ENCODE measurements around the gene ACSF2.

The ACSF2 gene

DNA sequence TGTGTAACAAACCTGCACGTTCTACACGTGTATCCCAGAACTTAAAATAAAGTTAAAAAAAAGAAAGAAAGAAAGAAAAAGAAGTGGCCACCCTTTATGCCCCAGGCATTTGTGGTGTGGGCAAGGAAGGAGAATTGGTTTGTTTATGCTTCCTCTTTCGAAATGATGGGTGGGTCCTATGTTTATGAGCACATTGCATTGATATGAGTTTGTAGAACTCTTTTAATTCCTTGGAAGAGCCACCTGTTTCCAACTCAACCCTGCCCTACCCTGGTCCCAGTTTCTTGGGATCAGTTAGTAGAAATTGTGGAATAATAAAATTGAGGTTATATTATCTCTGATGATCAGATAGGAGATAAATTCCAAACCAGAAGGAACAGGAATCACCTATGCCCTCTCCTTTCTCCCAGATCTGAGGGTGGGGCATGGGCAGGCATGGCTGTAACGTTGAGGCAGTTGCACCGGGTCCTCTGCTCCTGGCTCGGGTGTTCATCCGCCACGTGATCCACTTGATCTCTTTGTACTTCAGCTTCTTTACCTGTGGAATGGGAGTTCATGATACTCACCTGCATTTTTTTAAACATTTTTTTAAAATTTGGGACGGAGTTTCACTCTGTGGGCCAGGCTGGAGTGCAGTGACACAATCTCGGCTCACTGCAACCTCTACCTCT, 26.7 kb downstream of the ACSF2 start:
- H3K9me3 ChIP-seq (ENCODE audit: severe bottlenecking), result no peaks in the 10 kb centered on the region
- H3K36me3 ChIP-seq (ENCODE audit: low read depth), result peaks cover 41% of the 10 kb centered on the region
- TF ChIP-seq, protein P1, sequence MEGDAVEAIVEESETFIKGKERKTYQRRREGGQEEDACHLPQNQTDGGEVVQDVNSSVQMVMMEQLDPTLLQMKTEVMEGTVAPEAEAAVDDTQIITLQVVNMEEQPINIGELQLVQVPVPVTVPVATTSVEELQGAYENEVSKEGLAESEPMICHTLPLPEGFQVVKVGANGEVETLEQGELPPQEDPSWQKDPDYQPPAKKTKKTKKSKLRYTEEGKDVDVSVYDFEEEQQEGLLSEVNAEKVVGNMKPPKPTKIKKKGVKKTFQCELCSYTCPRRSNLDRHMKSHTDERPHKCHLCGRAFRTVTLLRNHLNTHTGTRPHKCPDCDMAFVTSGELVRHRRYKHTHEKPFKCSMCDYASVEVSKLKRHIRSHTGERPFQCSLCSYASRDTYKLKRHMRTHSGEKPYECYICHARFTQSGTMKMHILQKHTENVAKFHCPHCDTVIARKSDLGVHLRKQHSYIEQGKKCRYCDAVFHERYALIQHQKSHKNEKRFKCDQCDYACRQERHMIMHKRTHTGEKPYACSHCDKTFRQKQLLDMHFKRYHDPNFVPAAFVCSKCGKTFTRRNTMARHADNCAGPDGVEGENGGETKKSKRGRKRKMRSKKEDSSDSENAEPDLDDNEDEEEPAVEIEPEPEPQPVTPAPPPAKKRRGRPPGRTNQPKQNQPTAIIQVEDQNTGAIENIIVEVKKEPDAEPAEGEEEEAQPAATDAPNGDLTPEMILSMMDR (IDR thresholded peaks at IDR 0.05; ENCODE audit: poor library complexity, severe bottlenecking), result no peak
- no peak overlapping the region for H3K4me3 ChIP-seq (ENCODE audit: severe bottlenecking)
- ATAC-seq (ENCODE audit: low read depth) (peak; percentile 83), DNase-seq (ENCODE audit: low spot score) (no peak)
- H3K27ac ChIP-seq (ENCODE audit: poor library complexity, severe bottlenecking), result peak overlapping the region; percentile 27
- no peaks in the 10 kb centered on the region for H3K27me3 ChIP-seq (ENCODE audit: insufficient read depth, poor library complexity, severe bottlenecking)
- H3K4me1 ChIP-seq (ENCODE audit: insufficient read depth, poor library complexity, severe bottlenecking), result peaks cover 30% of the 10 kb centered on the region

DNA sequence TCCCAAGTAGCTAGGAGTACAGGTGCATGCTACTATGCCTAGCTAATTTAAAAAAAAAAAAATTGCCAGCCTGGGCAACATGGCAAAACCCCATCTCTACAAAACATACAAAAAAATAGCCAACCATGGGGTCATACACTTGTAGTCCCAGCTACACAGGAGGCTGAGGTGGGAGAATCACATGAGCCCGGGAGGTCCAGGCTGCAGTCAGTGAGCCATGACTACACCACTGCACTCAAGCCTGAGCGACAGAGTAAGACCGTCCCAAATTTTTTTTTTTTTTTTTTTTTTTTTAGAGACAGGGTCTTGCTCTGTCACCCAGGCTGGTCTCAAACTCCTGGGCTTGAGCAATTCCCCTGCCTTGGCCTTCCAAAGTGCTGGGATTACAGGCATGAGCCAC, 27.9 kb downstream of the ACSF2 start:
- Histone ChIP-seq H3K9me3 (ENCODE audit: severe bottlenecking) (no peaks in the 10 kb centered on the region), H3K27me3 (ENCODE audit: insufficient read depth, poor library complexity, severe bottlenecking) (no peaks in the 10 kb centered on the region), H3K4me3 (ENCODE audit: severe bottlenecking) (no peak overlapping the region), H3K36me3 (ENCODE audit: low read depth) (peaks cover 31% of the 10 kb centered on the region), H3K27ac (ENCODE audit: poor library complexity, severe bottlenecking) (no peak overlapping the region), H3K4me1 (ENCODE audit: insufficient read depth, poor library complexity, severe bottlenecking) (peaks cover 39% of the 10 kb centered on the region)
- ATAC-seq (ENCODE audit: low read depth) (no peak), DNase-seq (ENCODE audit: low spot score) (no peak)
- TF ChIP-seq, protein P1 (IDR thresholded peaks at IDR 0.05; ENCODE audit: poor library complexity, severe bottlenecking), result no peak

DNA sequence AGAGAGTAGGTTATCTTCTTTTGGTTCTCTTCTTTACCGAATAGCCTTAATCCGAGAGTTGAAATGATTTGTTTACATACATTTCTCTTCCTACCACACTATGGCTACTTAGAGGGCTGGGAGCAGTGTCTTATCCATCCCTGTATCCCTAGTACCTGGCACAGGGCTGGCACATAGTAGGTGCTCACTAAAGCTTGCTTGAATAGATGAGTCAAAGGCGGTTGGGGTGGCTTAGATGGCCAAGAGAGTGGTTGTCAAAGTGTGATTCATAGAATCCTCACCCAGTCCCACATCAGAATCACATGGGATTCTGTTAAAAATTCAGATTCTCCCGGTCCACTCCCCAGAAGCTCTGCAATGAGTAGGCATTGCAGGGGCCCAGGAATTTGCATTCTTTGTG, 31.6 kb downstream of the ACSF2 start:
- no peak for DNase-seq (ENCODE audit: low spot score)
- H3K4me1 ChIP-seq (ENCODE audit: insufficient read depth, poor library complexity, severe bottlenecking), result peaks cover 23% of the 10 kb centered on the region
- no peak overlapping the region for H3K4me3 ChIP-seq (ENCODE audit: severe bottlenecking)
- no peak overlapping the region for H3K27ac ChIP-seq (ENCODE audit: poor library complexity, severe bottlenecking)
- no peak for ATAC-seq (ENCODE audit: low read depth)
- H3K36me3 ChIP-seq (ENCODE audit: low read depth), result peaks cover 35% of the 10 kb centered on the region
- no peaks in the 10 kb centered on the region for H3K27me3 ChIP-seq (ENCODE audit: insufficient read depth, poor library complexity, severe bottlenecking)
- TF ChIP-seq, protein P1 (IDR thresholded peaks at IDR 0.05; ENCODE audit: poor library complexity, severe bottlenecking), result no peak
- H3K9me3 ChIP-seq (ENCODE audit: severe bottlenecking), result no peaks in the 10 kb centered on the region

DNA sequence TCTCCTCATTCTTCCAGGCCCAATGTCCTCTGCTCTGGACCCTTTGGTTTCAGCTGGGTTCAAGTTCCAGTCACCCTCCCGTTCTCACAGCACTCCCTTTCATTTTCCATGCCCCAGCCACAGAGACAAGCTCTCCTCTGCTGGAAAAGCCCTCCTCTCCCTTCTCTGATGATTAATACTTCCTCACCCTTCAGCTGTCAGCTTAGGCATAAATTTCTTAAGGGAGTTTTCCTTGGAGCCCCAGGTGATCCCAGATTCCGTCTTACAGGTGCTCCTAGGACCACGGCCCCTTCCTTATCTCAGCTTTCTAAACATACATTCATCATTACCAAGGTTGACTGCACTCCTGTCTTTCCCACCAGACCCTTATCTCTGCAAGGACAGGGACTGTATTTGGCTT, 32.3 kb downstream of the ACSF2 start:
- ATAC-seq (ENCODE audit: low read depth) (peak; percentile 49), DNase-seq (ENCODE audit: low spot score) (no peak)
- Histone ChIP-seq H3K27me3 (ENCODE audit: insufficient read depth, poor library complexity, severe bottlenecking) (no peaks in the 10 kb centered on the region), H3K27ac (ENCODE audit: poor library complexity, severe bottlenecking) (no peak overlapping the region), H3K36me3 (ENCODE audit: low read depth) (peaks cover 38% of the 10 kb centered on the region), H3K4me1 (ENCODE audit: insufficient read depth, poor library complexity, severe bottlenecking) (peaks cover 19% of the 10 kb centered on the region), H3K4me3 (ENCODE audit: severe bottlenecking) (no peak overlapping the region), H3K9me3 (ENCODE audit: severe bottlenecking) (no peaks in the 10 kb centered on the region)
- TF ChIP-seq, protein P1 (IDR thresholded peaks at IDR 0.05; ENCODE audit: poor library complexity, severe bottlenecking), result no peak

All from RWPE2 (cell line).